MM.1S (cell line): ENCODE data around the gene PRDM5.

ENCODE experiments used
- CTCF ChIP-seq: fragments of 300-600 bp; sonication (generic); IDR thresholded peaks from 2 replicates; pipeline ENCODE4 v1.5.1; 2016; ENCODE audit warnings: antibody characterized with exemption, low read length, mixed read lengths
- EZH2 ChIP-seq: fragments of 300-600 bp; sonication (generic); optimal IDR thresholded peaks from 2 replicates; pipeline ENCODE3; 2017; ENCODE audit warnings: low read depth, mild to moderate bottlenecking, antibody characterized with exemption, low read length, mixed read lengths
- EZH2phosphoT487 ChIP-seq: fragments of 300-600 bp; sonication (generic); IDR thresholded peaks from 2 replicates; pipeline ENCODE4 v1.6.1; 2018; ENCODE audit warnings: antibody characterized with exemption, low read length

GRCh38 chr4:120765260-120765680 lies 157.3 kb downstream of the PRDM5 start:
- TF ChIP-seq CTCF: no peak
- no peak for TF ChIP-seq EZH2
- no peak for TF ChIP-seq EZH2phosphoT487
